Body of pancreas (tissue), 4 donors: ENCODE results near the gene DGKQ. TPM values are rescaled to one million over a fixed set of nuclear protein-coding genes. Genes with fewer than 3 reads are reported as not detected.

Source experiments
- ATAC-seq: fragments of 150-250 bp; one replicate; pipeline ENCODE4 v1.9.1; 2016
- DNase-seq, 4 donors: peaks; one replicate each; pipeline ENCODE4 v3.0.0-alpha.2; 2019
- H3K27ac ChIP-seq, 4 donors: fragments of 200-600 bp; sonication (generic); 1 replicate in 3 of 4; 2 replicates in 1 of 4; pipeline versions ENCODE4 v1.5.1 to v1.6.1; 2016 to 2019; ENCODE audit warnings: mild to moderate bottlenecking in 1 of 4, mixed read lengths in 1 of 4, moderate library complexity in 1 of 4
- H3K27me3 ChIP-seq, 2 donors: fragments of 200-600 bp; sonication (generic); one replicate each; pipeline ENCODE4 v1.6.0; 2016; ENCODE audit warnings: mild to moderate bottlenecking in 1 of 2
- H3K36me3 ChIP-seq, 2 donors: fragments of 200-600 bp; sonication (generic); replicated peaks in 1 of 2; 2 replicates each; pipeline ENCODE4 v1.5.1; 2016; ENCODE audit warnings: low read depth in 2 of 2; ENCODE audit not compliant: insufficient read depth in 1 of 2
- H3K4me1 ChIP-seq: fragments of 200-600 bp; sonication (generic); one replicate; pipeline ENCODE4 v1.6.0; 2016
- H3K4me3 ChIP-seq, 2 donors: fragments of 200-600 bp; sonication (generic); 1 replicate in 1 of 2; 2 replicates in 1 of 2; pipeline ENCODE4 v1.5.1; 2016 to 2019
- H3K9me3 ChIP-seq, 3 donors: fragments of 200-600 bp; sonication (generic); 1 replicate in 2 of 3; 2 replicates in 1 of 3; pipeline ENCODE4 v1.5.1; 2016
- POLR2A ChIP-seq, 3 donors: fragments of 450-650 bp; IDR thresholded peaks; one replicate each; pipeline ENCODE4 v1.6.1; 2016; ENCODE audit warnings: antibody characterized with exemption in 3 of 3, mild to moderate bottlenecking in 2 of 3
- WGBS, 2 donors: methylation state at CpG; one replicate each; pipeline ENCODE4 v1.1.5; 2017; 5-methylcytosine and 5-hydroxymethylcytosine counted together
- intact Hi-C: fragments of 100-400 bp; cut with DNase I; formaldehyde crosslinking; loops from one replicate; pipeline ENCODE4 v1.15.1; 2023
- total RNA-seq, 2 donors: library from RNA; depleted of rRNA; stranded (reverse); fragments of >200 nt; gene quantifications; one replicate each; pipeline ENCODE4 v1.1.0, GENCODE V29; 2016
- TF ChIP-seq, protein P1 (sequence below), 7 experiments: fragments of 450-650 bp in 4 of 7; fragments of 200-600 bp in 3 of 7; sonication (generic) in 3 of 7; IDR thresholded peaks; one replicate each; pipeline ENCODE4 v1.5.1; 2016 to 2019; ENCODE audit warnings: antibody characterized with exemption in 7 of 7

DGKQ gene
- total RNA-seq, 2 donors from 2014 or later, result 13.2 to 17.5 TPM

DNA sequence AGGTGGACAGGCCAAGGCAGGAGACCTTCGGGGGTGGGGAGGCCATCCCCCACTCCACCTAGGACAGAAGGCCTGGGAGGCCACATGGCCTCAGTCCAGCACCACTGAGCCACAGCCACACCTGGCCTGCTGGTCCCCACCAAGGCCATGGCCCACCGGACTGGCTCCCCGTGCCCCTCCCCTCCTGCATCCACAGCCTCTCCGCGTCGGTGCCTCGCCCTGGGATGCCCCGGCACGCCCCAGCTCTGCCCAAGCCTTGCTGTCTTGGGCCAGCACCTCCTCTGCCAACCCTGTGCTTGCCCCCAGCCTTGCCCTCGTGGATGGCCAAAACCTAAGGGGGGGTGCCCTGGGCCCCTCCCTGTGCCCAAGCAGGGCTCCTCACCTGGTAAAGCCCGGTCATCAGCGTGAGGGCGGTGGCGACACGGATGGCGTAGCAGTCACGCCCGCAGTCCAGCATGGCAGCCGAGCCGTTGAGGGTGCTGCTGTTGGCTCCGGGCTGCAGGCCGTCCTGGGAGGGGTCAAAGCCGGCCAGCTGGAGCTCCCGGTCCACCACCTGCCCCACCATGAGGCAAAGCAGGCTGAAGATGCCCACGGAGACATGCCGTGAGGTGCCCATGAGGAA, 17.5 kb upstream of the DGKQ start:
- Histone ChIP-seq H3K36me3 (no peaks in the 10 kb centered on the region), H3K9me3 (no peaks in the 10 kb centered on the region), H3K27ac (no peak overlapping the region), H3K27me3 (no peaks in the 10 kb centered on the region), H3K4me3 (no peak overlapping the region), H3K4me1 (peaks cover 45% of the 10 kb centered on the region)
- no peak for ATAC-seq
- no peak for TF ChIP-seq POLR2A (IDR thresholded peaks at IDR 0.05)
- TF ChIP-seq, protein P1, sequence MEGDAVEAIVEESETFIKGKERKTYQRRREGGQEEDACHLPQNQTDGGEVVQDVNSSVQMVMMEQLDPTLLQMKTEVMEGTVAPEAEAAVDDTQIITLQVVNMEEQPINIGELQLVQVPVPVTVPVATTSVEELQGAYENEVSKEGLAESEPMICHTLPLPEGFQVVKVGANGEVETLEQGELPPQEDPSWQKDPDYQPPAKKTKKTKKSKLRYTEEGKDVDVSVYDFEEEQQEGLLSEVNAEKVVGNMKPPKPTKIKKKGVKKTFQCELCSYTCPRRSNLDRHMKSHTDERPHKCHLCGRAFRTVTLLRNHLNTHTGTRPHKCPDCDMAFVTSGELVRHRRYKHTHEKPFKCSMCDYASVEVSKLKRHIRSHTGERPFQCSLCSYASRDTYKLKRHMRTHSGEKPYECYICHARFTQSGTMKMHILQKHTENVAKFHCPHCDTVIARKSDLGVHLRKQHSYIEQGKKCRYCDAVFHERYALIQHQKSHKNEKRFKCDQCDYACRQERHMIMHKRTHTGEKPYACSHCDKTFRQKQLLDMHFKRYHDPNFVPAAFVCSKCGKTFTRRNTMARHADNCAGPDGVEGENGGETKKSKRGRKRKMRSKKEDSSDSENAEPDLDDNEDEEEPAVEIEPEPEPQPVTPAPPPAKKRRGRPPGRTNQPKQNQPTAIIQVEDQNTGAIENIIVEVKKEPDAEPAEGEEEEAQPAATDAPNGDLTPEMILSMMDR (IDR thresholded peaks at IDR 0.05), result no peak
- intact Hi-C loops, result no loop called here
- DNase-seq, result no peak
- WGBS, 2 donors, result 92 to 96% methylated on average over 15 to 25 of the region's 26 CpGs

DNA sequence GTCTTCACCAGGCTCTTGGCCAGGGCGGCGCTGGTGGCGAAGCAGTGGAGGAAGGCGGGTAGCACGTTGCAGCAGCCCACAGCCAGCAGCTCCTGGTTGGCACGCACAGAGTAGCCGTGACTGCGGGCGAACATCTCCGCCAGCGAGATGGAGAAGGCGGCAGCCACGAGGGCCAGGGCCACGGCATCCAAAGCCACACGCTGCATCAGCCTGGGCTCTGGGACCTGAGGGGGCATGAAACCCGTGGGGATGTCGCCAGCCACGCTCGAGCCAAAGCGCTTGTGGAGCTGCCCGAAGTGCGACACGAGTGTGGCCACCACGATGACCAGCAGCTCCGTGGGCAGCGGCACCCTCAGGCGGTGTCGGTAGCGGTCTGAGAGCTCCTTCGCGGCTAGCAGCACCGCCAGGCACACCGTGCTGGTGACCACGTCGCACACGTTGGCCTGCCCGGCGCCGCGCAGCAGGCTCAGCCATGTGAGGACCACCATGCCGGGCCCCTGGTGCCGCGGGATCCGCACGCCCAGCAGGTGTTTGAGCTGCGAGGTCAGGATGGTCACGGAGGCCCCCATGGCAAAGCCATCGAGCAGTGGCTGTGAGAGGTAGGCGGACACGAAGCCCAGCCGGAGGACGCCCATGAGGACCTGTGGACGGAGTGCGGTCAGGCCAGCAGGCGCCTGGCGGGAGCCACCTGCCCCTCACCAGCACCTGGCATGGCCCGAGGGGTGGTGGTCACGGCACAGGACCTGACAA, 16.5 kb upstream of the DGKQ start:
- intact Hi-C loops, result no loop called here
- TF ChIP-seq POLR2A (IDR thresholded peaks at IDR 0.05), result no peak
- TF ChIP-seq, protein P1 (IDR thresholded peaks at IDR 0.05), result no peak
- 92 to 100% methylated on average over 3 to 49 of the region's 58 CpGs for WGBS, 2 donors
- H3K9me3 ChIP-seq, result no peaks in the 10 kb centered on the region
- no peak for ATAC-seq
- H3K36me3 ChIP-seq, result no peaks in the 10 kb centered on the region
- H3K4me3 ChIP-seq, result no peak overlapping the region
- H3K4me1 ChIP-seq, result peaks cover 52% of the 10 kb centered on the region
- peak in 1 of 4 donors; percentile 16 for DNase-seq
- no peaks in the 10 kb centered on the region for H3K27me3 ChIP-seq
- no peak overlapping the region for H3K27ac ChIP-seq

DNA sequence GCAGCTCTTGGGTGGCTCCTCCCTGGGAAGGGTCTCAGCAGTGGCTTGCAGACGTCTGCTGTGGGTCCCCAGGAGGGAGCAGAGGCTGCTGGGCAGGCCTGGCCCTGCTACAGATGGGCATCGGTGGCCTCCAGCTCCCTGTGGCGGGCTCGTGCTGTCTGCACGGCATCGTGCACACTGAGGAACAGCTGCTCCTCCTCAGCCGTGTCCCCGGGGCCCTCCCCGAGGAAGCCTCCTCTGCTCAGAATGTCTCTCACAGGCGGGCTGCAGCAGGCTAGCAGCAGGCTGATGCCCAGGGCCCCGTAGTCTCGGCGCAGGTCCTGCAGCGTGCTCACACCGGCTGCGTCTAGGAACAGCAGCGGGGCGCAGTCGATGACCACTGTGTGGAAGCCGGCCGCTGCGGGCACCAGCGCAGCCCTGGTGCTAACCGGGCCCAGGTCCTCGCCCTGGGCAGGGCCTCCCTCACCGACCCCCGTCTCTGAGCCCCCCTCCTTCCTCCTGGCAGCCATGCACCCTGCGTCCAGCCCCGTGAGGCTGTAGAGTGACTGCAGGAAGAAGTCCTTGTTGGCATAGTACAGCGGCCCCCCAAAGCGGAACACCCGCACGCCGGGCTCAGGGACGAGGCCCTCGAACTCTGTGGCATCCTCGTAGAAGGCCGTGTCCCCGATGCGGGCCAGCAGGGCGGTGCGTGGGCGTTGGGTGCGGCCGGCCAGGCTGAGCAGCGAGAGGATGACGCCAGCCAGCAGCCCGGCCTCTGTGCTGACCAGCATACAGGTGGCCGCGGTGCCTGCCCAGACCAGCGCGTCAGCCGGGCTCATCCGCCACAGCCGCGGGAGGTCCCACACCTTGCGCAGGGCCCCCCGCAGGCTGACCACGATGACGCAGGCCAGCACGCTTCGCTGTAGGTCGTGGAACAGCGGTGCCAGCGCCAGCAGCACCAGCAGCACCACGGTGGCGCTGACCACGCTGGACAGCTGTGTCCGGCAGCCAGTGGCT, 15.7 kb upstream of the DGKQ start:
- Histone ChIP-seq H3K4me3 (no peak overlapping the region), H3K4me1 (peaks cover 58% of the 10 kb centered on the region), H3K9me3 (no peaks in the 10 kb centered on the region), H3K27me3 (no peaks in the 10 kb centered on the region), H3K27ac (no peak overlapping the region), H3K36me3 (no peaks in the 10 kb centered on the region)
- 95 to 96% methylated on average over 11 to 45 of the region's 69 CpGs for WGBS, 2 donors
- TF ChIP-seq, protein P1 (IDR thresholded peaks at IDR 0.05), result no peak
- no peak for TF ChIP-seq POLR2A (IDR thresholded peaks at IDR 0.05)
- intact Hi-C loops, result no loop called here
- DNase-seq, result no peak
- ATAC-seq, result no peak

DNA sequence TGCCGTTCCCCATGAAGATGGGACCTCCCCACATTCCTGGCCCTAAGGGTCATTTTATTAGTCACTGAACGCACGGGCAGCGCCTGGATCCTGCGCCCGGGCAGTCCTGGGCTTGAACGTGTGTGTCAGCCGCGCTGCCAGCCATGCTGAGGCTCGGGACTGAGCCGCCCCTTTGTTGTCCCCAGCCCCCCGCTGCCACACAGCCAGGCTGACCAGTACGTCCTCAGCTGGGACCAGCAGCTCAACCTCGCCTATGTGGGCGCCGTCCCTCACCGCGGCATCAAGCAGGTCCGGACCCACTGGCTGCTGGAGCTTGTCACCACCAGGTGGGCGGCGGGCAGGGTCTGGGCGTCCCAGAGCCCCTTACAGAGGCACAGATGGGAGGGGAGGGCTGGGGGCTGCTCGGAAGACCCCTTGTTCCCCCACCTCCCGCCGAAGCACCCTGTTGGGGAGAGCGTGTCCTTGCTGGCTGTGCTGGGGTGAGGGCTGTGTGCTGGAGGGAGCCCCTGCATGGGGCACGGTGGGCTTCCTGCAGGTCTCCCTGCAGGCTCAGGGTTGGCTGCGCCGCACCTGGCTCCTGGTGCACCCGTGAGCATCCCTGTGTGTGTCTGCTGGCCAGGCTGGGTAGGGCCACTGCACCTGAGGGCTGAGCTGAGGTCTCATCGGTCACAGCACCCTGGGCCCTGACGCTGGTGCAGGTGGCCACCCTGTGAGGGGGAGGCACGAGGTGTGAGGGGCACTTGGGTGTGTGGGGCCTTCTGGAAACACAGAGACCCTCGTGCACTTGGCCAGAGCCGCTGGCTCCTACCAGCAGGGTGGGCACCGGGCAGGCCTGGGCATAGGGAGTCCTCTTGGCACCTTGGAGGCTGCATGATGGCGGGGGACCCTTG, 14.5 kb upstream of the DGKQ start:
- Histone ChIP-seq H3K27ac (peak overlapping the region in 3 of 4 donors; percentile 63 to 81 (median 71)), H3K9me3 (no peaks in the 10 kb centered on the region), H3K4me1 (peaks cover 47% of the 10 kb centered on the region), H3K27me3 (no peaks in the 10 kb centered on the region), H3K4me3 (peak overlapping the region; percentile 2 to 24), H3K36me3 (no peaks in the 10 kb centered on the region)
- intact Hi-C loops, result no loop called here
- WGBS, 2 donors, result 0 to 63% methylated on average over 1 to 37 of the region's 37 CpGs
- ATAC-seq (no peak), DNase-seq (no peak)
- TF ChIP-seq, protein P1 (IDR thresholded peaks at IDR 0.05), result no peak
- TF ChIP-seq POLR2A (IDR thresholded peaks at IDR 0.05), result peak in 1 of 3 donors; percentile 11
